ENCODE results near the gene RETN.

RETN gene

GRCh38 chr19:7661744-7662538, 6.9 kb upstream of the RETN start:
- no peak for DNase-seq

- DNase-seq, result no peak
Observed at GRCh38 chr19:7662657-7663056, 6.2 kb upstream of the RETN start.

GRCh38 chr19:7663706-7664105, 5.1 kb upstream of the RETN start:
- no peak for DNase-seq

- no peak for DNase-seq
Observed at GRCh38 chr19:7665076-7665475, 3.8 kb upstream of the RETN start.

GRCh38 chr19:7669641-7670040, 792 bp downstream of the RETN start:
- no peak for DNase-seq

- peak; percentile 4 for DNase-seq
Observed at GRCh38 chr19:7670150-7670783, 1.4 kb downstream of the RETN start.

GRCh38 chr19:7670790-7671189, 1.9 kb downstream of the RETN start:
- DNase-seq, result no peak

GRCh38 chr19:7672522-7672921, 3.7 kb downstream of the RETN start:
- DNase-seq, result no peak

GRCh38 chr19:7674010-7675005, 5.5 kb downstream of the RETN start:
- DNase-seq, result peak; percentile 10

GRCh38 chr19:7676376-7676775, 7.5 kb downstream of the RETN start:
- DNase-seq, result no peak

GRCh38 chr19:7676854-7677253, 8.0 kb downstream of the RETN start, which contains the start of gene MCEMP1:
TSS of gene MCEMP1 (plus strand) at chr19:7677090. CDS start at chr19:7677121, 31 bp downstream.
- no peak for DNase-seq

GRCh38 chr19:7677669-7678311, 8.9 kb downstream of the RETN start:
- no peak for DNase-seq

- peak; percentile 59 for DNase-seq
Observed at GRCh38 chr19:7678971-7679751, 10.3 kb downstream of the RETN start.

- no peak for DNase-seq
Observed at GRCh38 chr19:7679771-7680605, 11.1 kb downstream of the RETN start.

GRCh38 chr19:7680606-7681339, 11.9 kb downstream of the RETN start, which contains the start of gene TRAPPC5:
TSS of gene TRAPPC5 (plus strand) at chr19:7680833. CDS start at chr19:7682254, 1,421 bp downstream.
- peak; percentile 82 for DNase-seq

- DNase-seq, result no peak
Observed at GRCh38 chr19:7681340-7682174, 12.7 kb downstream of the RETN start.

- no peak for DNase-seq
Observed at GRCh38 chr19:7682175-7682855, 13.5 kb downstream of the RETN start.
